ENCODE measurements around the gene NOLC1.

DNA sequence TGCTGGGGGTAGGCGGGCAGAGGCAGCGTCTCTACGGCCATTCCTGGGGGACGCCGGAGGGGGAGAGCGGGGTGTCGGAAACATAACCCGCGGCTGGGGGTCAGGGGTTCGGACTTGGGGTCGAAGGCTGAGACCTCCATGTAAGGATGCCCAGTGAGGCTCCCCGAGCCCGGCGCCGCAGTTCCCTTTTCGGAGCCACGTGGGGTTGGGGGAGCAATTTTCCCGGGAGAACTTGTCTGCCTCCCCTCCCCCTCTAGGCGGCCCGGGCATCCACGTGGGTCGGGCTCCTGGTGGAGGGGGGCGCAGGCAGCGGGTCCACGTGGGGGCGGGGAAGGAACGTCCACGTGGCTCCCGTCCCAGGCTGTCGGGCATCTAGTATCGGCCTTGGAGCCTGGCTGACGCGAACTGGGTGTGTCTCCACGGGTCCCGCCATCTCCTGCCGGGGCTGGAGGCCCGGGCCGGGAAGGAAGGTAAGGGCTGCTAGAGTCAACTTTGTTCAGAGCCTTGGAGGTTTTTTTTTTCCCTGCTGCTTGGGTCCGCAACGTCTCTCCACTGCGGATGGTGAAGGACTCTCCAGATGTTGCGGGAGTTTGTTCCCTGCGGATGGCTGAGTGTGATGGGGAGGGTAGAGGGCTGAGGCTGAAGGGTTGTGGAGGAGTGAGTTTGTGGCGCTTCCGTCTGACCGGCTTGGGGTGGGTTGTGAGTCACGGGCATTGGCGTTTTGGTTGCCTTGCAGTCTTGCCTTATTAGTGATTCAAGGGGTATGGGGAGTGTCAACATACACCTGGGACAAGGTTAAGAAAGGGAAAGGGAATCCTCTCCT, 18.6 kb upstream of the NOLC1 start:
- TF ChIP-seq POLR2AphosphoS5 (IDR thresholded peaks at IDR 0.05; ENCODE audit: low read depth, low read length) (peak; percentile 64), POLR2A (IDR thresholded peaks at IDR 0.05; ENCODE audit: low read depth, low read length) (0 out of 2 replicates have a peak, but pooled peaks have one; percentile 27), TAF1 (IDR thresholded peaks at IDR 0.05; ENCODE audit: borderline replicate concordance, low read depth, low read length) (no peak)
